GM18507 (cell line): ENCODE measurements around the gene LPP.

ENCODE experiments used
- DNase-seq: peaks from one replicate; pipeline ENCODE4 v3.0.0; 2011; ENCODE audit warnings: low read depth; ENCODE audit not compliant: insufficient read length; ENCODE audit errors: extremely low spot score
- FAIRE-seq: peaks from 2 replicates; lab custom pipeline; 2011; peaks lifted over from hg19 to GRCh38; lab: Jason Lieb, UNC

The LPP gene

DNA sequence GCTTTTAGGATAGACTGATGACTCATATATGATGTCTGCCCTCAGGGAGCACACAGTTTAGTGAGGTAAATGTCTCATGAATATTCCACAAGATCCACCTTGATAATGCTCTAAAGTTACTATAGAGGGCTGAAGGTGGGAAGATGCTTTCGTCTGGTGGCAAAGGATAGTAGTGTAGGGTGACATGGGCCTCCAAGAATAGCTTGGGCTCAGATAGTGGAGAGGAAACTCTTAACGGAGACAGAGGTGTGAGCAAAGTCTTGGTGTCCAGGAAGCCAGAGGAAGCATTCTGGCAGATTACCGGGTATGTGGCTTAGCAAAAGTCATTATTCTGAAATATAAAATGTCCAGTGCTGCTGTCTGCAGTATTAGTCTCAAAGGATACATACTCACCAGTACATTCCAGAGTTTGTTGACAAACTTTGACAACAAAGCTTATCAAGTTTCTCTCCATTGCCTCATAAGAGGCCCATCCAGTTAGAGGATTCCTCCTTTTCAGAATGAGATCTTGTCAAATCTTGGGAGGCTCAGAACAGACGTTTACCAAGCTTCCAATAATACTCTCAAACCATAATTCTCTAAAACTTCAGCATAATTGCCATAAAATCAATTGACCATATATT, 316.7 kb downstream of the LPP start:
- no peak for DNase-seq
- FAIRE-seq, result no peak

- DNase-seq, result no peak
- no peak for FAIRE-seq
These were observed 317.8 kb downstream of the LPP start for GRCh38 chr3:188471723-188472122.

- no peak for DNase-seq
- no peak for FAIRE-seq
These were observed 318.4 kb downstream of the LPP start for GRCh38 chr3:188472336-188472735.

DNA sequence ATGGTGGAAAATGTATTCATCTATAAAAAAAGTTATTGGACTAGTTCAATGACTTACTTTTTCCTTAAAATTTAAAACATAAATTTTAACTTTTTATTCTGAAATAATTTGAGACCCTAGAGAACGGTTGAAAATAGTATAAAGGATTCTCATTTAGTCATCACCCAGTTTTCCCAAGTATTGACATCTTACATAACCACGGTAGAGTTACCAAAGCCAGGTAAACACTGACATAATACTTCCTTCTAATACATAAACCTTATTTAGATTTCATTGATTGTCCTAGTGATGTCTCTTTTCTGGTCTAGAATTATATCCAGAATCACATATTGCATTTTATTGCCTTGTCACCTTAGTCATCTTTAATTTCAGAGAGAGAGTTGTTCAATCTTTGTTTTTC, 319.1 kb downstream of the LPP start:
- DNase-seq (no peak), FAIRE-seq (no peak)

GRCh38 chr3:188473591-188474288, 319.8 kb downstream of the LPP start:
- DNase-seq (no peak), FAIRE-seq (no peak)

DNA sequence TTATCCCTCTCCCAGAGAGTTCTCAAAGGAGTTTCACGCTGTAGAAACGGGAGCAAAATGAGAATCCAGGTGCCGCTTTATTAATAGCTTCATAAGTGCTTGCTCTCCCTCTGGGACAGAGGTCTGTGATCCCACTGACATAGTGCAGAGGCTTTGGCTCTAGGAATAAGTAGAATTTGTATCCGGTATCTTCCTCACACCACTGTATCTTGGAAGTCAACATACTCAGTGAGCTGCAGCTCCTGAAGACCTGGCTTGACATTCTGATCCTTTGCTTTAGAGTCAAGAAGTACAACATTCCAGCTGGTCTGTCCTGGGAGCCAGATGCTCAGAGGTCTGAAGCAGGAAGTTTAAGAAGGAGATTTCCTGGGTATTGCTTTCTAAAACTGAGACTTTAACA, 323.0 kb downstream of the LPP start:
- DNase-seq (no peak), FAIRE-seq (no peak)

DNA sequence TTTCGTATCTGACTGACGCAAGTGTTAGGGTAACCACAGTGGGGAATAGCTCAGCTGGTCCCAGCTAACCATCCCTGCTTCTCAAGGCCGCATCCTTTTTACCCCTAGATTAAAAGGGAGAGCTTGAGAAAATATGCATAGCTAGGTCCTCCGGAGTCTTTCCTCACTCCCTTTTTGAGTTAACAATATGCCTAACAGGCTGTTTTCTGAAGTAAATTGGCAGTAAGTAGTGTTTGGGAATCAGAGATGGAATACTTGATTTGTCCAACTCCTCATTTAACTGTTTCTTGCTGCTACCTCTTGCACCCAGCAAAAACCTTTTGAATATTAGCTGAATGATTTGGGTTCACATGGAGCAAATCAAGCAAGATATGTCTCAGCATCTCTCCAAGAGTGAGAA, 326.1 kb downstream of the LPP start:
- no peak for FAIRE-seq
- no peak for DNase-seq

- DNase-seq (no peak), FAIRE-seq (no peak)
These were observed 329.0 kb downstream of the LPP start for GRCh38 chr3:188482929-188483328.

DNA sequence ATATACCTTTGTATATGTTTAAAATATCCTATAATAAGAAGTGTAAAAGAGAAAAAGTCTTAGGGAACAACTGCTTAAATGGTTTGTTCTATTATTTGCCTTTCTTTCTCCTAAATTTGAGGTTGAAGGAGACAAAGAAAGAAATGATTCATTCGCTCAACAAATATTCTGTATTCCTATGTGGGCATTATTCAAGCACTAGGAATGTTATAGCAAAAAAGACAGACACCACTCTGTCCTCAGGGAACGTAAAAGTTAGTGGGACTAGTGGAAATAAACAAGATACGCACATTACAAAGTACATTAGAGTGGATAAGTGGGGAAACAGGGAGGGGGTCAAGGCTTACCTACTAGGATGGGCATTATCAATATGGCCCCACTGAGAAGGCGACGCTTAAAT, 332.2 kb downstream of the LPP start:
- no peak for FAIRE-seq
- no peak for DNase-seq

DNA sequence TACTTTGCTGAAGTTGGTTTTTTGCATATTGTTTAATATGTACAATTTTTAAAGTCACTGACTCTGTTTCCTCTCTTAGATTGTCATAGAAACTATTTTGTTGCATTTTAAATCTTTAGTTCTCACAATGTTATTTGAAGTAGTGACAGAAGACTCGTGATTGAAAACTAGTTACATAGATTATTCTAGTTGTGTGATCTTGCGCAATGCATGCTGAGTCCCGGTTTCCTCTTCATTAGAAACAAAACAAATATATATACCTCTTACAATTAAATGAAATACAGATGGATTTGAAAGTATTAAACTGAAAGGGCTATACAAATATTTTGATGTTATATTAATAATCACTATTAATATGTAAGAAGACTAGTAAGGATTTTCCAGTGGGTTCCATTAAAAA, 333.0 kb downstream of the LPP start:
- DNase-seq (no peak), FAIRE-seq (no peak)

- FAIRE-seq, result no peak
These were observed 333.7 kb downstream of the LPP start for GRCh38 chr3:188487652-188488051.

GRCh38 chr3:188488801-188489200, 334.8 kb downstream of the LPP start:
- FAIRE-seq (no peak), DNase-seq (no peak)

More at GRCh38 chr3:188487652-188488051, 333.7 kb downstream of the LPP start:
- DNase-seq, result no peak

- FAIRE-seq (no peak), DNase-seq (no peak)
These were observed 335.9 kb downstream of the LPP start for GRCh38 chr3:188489639-188490405.

- FAIRE-seq, result no peak
- no peak for DNase-seq
These were observed 336.5 kb downstream of the LPP start for GRCh38 chr3:188490416-188490815.

DNA sequence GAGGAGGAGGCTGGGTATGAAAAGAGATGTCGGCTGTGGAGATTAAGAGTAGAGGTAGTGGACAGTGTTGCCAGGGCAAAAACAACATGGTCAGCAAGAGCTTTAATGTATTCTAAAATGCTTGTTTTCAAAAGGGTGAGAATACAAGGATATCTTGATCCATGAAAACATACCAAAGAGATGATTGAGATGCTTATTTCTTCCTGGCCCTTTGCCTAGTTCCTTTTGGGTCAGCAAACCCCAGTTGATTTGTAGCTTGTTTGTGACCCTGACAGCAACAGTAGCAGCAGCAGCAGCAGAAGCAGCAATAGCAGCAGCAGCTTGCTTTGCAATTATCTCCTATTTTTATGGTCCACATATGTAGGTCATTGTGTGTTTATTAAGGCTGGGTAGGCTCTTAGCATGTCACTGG, 337.3 kb downstream of the LPP start:
- FAIRE-seq (no peak), DNase-seq (no peak)

GRCh38 chr3:188496390-188496789, 342.4 kb downstream of the LPP start:
- FAIRE-seq, result no peak
- no peak for DNase-seq

DNA sequence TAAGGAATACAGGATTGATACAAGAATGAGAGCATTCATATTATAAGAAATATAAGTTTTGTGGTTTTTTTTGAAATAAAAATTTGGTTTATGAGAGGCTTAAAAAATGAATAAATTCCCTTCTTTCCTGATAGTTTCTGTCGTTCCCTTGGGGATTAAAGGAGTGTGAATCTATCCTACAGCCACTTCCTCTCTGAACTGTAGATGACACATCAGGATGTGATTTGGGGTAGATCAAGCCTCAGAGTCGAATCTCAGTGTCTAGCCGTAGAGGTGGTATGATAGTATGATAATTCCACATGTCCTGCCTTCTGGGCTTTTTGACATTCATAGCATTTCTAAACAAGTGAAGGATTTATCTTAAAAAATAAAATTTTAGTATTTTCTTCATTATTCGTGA, 343.1 kb downstream of the LPP start:
- FAIRE-seq (no peak), DNase-seq (no peak)

DNA sequence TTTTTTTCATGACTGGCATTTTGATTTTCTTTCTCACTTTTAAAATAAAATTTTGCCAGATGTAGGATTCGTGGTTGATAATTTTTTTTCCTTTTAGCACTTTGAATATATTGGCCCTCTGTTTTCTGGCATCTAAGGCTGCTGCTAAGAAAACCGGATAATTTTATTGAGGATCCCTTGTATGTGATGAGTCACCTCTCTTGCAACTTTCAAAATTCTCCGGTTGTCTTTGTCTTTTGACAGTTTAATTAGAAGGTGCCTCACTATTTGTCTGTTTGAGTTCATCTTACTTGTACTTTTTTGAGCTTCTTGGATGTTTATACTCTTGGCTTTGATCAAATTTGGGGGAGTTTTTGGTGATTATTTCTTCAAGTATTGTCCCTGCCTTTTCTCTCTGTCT, 349.7 kb downstream of the LPP start:
- FAIRE-seq (no peak), DNase-seq (no peak)

GRCh38 chr3:188505151-188505550, 351.2 kb downstream of the LPP start:
- no peak for FAIRE-seq
- DNase-seq, result no peak

- FAIRE-seq, result no peak
- no peak for DNase-seq
These were observed 352.0 kb downstream of the LPP start for GRCh38 chr3:188505911-188506310.

GRCh38 chr3:188506446-188506845, 352.5 kb downstream of the LPP start:
- DNase-seq, result no peak
- FAIRE-seq, result no peak
